Fibroblast of upper back skin (primary cell): ENCODE data around the gene PCDH15.

ENCODE experiments used
- DNase-seq: peaks from one replicate; pipeline ENCODE4 v3.0.0-alpha.2; 2013

The PCDH15 gene

GRCh38 chr10:54120806-54121205 lies 680.2 kb downstream of the PCDH15 start:
- no peak for DNase-seq

GRCh38 chr10:54108961-54109360 lies 692.1 kb downstream of the PCDH15 start:
- DNase-seq, result no peak

GRCh38 chr10:54096892-54097291 lies 704.1 kb downstream of the PCDH15 start:
- DNase-seq, result no peak

GRCh38 chr10:54094321-54094720 lies 706.7 kb downstream of the PCDH15 start:
- no peak for DNase-seq

- DNase-seq, result no peak
These were observed 709.8 kb downstream of the PCDH15 start for GRCh38 chr10:54091237-54091636.

GRCh38 chr10:54081950-54082349 lies 719.1 kb downstream of the PCDH15 start:
- DNase-seq, result no peak

GRCh38 chr10:54067361-54067760 lies 733.7 kb downstream of the PCDH15 start:
- no peak for DNase-seq

- no peak for DNase-seq
These were observed 734.4 kb downstream of the PCDH15 start for GRCh38 chr10:54066646-54067045.

GRCh38 chr10:54065106-54065505 lies 735.9 kb downstream of the PCDH15 start:
- no peak for DNase-seq

- no peak for DNase-seq
These were observed 736.8 kb downstream of the PCDH15 start for GRCh38 chr10:54064215-54064614.

GRCh38 chr10:54063514-54063913 lies 737.5 kb downstream of the PCDH15 start:
- no peak for DNase-seq

- DNase-seq, result no peak
These were observed 740.5 kb downstream of the PCDH15 start for GRCh38 chr10:54060572-54060971.

- DNase-seq, result no peak
These were observed 743.7 kb downstream of the PCDH15 start for GRCh38 chr10:54057357-54057756.

- no peak for DNase-seq
These were observed 774.7 kb downstream of the PCDH15 start for GRCh38 chr10:54026340-54026739.

- DNase-seq, result no peak
These were observed 789.9 kb downstream of the PCDH15 start for GRCh38 chr10:54011117-54011516.

GRCh38 chr10:54010337-54010933 lies 790.6 kb downstream of the PCDH15 start:
- DNase-seq, result no peak

- DNase-seq, result no peak
These were observed 791.4 kb downstream of the PCDH15 start for GRCh38 chr10:54009672-54010071.

- no peak for DNase-seq
These were observed 799.0 kb downstream of the PCDH15 start for GRCh38 chr10:54002077-54002476.

GRCh38 chr10:53997953-53998352 lies 803.1 kb downstream of the PCDH15 start:
- no peak for DNase-seq

- no peak for DNase-seq
These were observed 810.2 kb downstream of the PCDH15 start for GRCh38 chr10:53990799-53991238.

- no peak for DNase-seq
These were observed 817.6 kb downstream of the PCDH15 start for GRCh38 chr10:53983431-53983830.

GRCh38 chr10:53980210-53980609 lies 820.8 kb downstream of the PCDH15 start:
- DNase-seq, result no peak

- no peak for DNase-seq
These were observed 822.7 kb downstream of the PCDH15 start for GRCh38 chr10:53978301-53978700.

GRCh38 chr10:53977267-53977666 lies 823.8 kb downstream of the PCDH15 start:
- DNase-seq, result no peak

- no peak for DNase-seq
These were observed 843.6 kb downstream of the PCDH15 start for GRCh38 chr10:53957401-53957800.

GRCh38 chr10:53955091-53955490 lies 845.9 kb downstream of the PCDH15 start:
- no peak for DNase-seq
